GM18870 (cell line): ENCODE measurements around the gene LCN1.

Experiments
- ATAC-seq: cut with Tn5 transposase; IDR thresholded peaks from one replicate; pipeline ENCODE4 v1.9.1; 2021; ENCODE audit warnings: moderate library complexity; ENCODE audit not compliant: unreplicated experiment

The LCN1 gene

GRCh38 chr9:135565636-135566035, 44.4 kb downstream of the LCN1 start:
- no peak for ATAC-seq

GRCh38 chr9:135566552-135566951, 45.3 kb downstream of the LCN1 start:
- ATAC-seq = no peak

GRCh38 chr9:135567311-135567710, 46.1 kb downstream of the LCN1 start:
- no peak for ATAC-seq

GRCh38 chr9:135568026-135568425, 46.8 kb downstream of the LCN1 start:
- no peak for ATAC-seq

GRCh38 chr9:135570456-135570855, 49.2 kb downstream of the LCN1 start:
- ATAC-seq = no peak

- no peak for ATAC-seq
Measured at GRCh38 chr9:135572233-135572632, 51.0 kb downstream of the LCN1 start.

- no peak for ATAC-seq
Measured at GRCh38 chr9:135573124-135573523, 51.9 kb downstream of the LCN1 start.

GRCh38 chr9:135574331-135574730, 53.1 kb downstream of the LCN1 start:
- no peak for ATAC-seq

- ATAC-seq = no peak
Measured at GRCh38 chr9:135574943-135575342, 53.7 kb downstream of the LCN1 start.
